HG03039 (cell line): ENCODE measurements around the gene FAM3A.

ENCODE experiments used
- ATAC-seq: cut with Tn5 transposase; IDR thresholded peaks from one replicate; pipeline ENCODE4 v1.9.1; 2021; ENCODE audit warnings: mild to moderate bottlenecking, moderate library complexity; ENCODE audit not compliant: unreplicated experiment

Gene FAM3A

GRCh38 chrX:154534526-154535322 is 18.7 kb upstream of the FAM3A start:
- peak; percentile 64 for ATAC-seq

GRCh38 chrX:154532690-154533089 is 16.7 kb upstream of the FAM3A start:
- ATAC-seq, result no peak

GRCh38 chrX:154531626-154532025 is 15.6 kb upstream of the FAM3A start:
- ATAC-seq, result no peak

GRCh38 chrX:154530286-154530685 is 14.3 kb upstream of the FAM3A start:
- ATAC-seq, result no peak

- no peak for ATAC-seq
These were observed 13.2 kb upstream of the FAM3A start for GRCh38 chrX:154529206-154529612.

- no peak for ATAC-seq
These were observed 11.1 kb upstream of the FAM3A start for GRCh38 chrX:154526901-154527675.

- no peak for ATAC-seq
These were observed 9.8 kb upstream of the FAM3A start for GRCh38 chrX:154525606-154526490.

GRCh38 chrX:154519389-154519788 is 3.4 kb upstream of the FAM3A start:
- no peak for ATAC-seq

GRCh38 chrX:154517101-154517781 is 1.2 kb upstream of the FAM3A start:
- no peak for ATAC-seq

- ATAC-seq, result no peak
These were observed 646 bp upstream of the FAM3A start for GRCh38 chrX:154516656-154517100.

- no peak for ATAC-seq
These were observed 704 bp downstream of the FAM3A start for GRCh38 chrX:154515090-154515965.

GRCh38 chrX:154513716-154514115 is 2.3 kb downstream of the FAM3A start:
- no peak for ATAC-seq

- no peak for ATAC-seq
These were observed 3.0 kb downstream of the FAM3A start for GRCh38 chrX:154512879-154513553.

- no peak for ATAC-seq
These were observed 4.3 kb downstream of the FAM3A start for GRCh38 chrX:154511761-154512160.

- ATAC-seq, result no peak
These were observed 6.6 kb downstream of the FAM3A start for GRCh38 chrX:154509455-154509854.

- ATAC-seq, result no peak
These were observed 7.7 kb downstream of the FAM3A start for GRCh38 chrX:154508384-154508745.

GRCh38 chrX:154507673-154508383 is 8.2 kb downstream of the FAM3A start:
- ATAC-seq, result no peak
